ENCODE results near the gene CIB4. TPM values are rescaled to one million over a fixed set of nuclear protein-coding genes. Genes with fewer than 3 reads are reported as not detected.

CIB4 gene
- total RNA-seq, 5 donors from 2014 or later (not counting 1 experiment from before 2014, with no cell fraction given), result not detected

- Histone ChIP-seq H3K27ac (ENCODE audit: low read length) (no peak overlapping the region), H3K9me3 (no peaks in the 10 kb centered on the region), H3K36me3 (ENCODE audit: control insufficient read depth in 2 of 2, extremely low read depth in 1 of 2, insufficient read depth in 1 of 2, low read length in 1 of 2) (no peaks in the 10 kb centered on the region), H3K27me3 (replicated peaks in 1 of 2; ENCODE audit: control insufficient read depth in 2 of 2, extremely low read depth in 1 of 2, insufficient read depth in 2 of 2, low read length in 1 of 2) (peaks cover 0 to 15% of the 10 kb centered on the region in 2 experiments), H3K4me1 (ENCODE audit: control insufficient read depth in 1 of 2, extremely low read depth in 1 of 2, insufficient read depth in 2 of 2, low read length in 2 of 2) (peaks cover 18 to 24% of the 10 kb centered on the region in 2 experiments), H3K4me3 (ENCODE audit: control insufficient read depth in 1 of 2, extremely low read depth in 1 of 2, low read length in 1 of 2) (no peak overlapping the region)
- Mint-ChIP-seq H3K27me3 (peaks cover 7 to 15% of the 10 kb centered on the region in 2 donors), H3K9me3 (no peaks in the 10 kb centered on the region), H3K27ac (no peak overlapping the region), H3K36me3 (no peaks in the 10 kb centered on the region), H3K4me3 (no peak overlapping the region), H3K4me1 (peaks cover 23 to 29% (median 24%) of the 10 kb centered on the region in 3 donors)
- no CpG with 5 or more reads among the region's 5 CpGs for WGBS (ENCODE audit: insufficient coverage)
- ChIA-PET CTCF (interaction anchor here (1.1 to 1.5 kb wide), 2 partner anchors 138 to 139 kb away, joined by 6 to 10 read pairs; no protein-coding TSS in a partner anchor), POLR2A (no interaction called here)
- DNase-seq (peak in 1 of 35 experiments; percentile 17), ATAC-seq (replicated peaks in 1 of 4) (no peak)
Measured at GRCh38 chr2:26606847-26607190, 34.3 kb downstream of the CIB4 start.

GRCh38 chr2:26605999-26606846 lies 34.9 kb downstream of the CIB4 start:
- no peak for ATAC-seq (replicated peaks in 1 of 4)

GRCh38 chr2:26605195-26605998 lies 35.8 kb downstream of the CIB4 start:
- Mint-ChIP-seq H3K4me1 (peaks cover 22 to 27% (median 22%) of the 10 kb centered on the region in 3 donors), H3K27me3 (peaks cover 14 to 26% of the 10 kb centered on the region in 2 donors), H3K27ac (no peak overlapping the region), H3K36me3 (no peaks in the 10 kb centered on the region), H3K4me3 (no peak overlapping the region), H3K9me3 (no peaks in the 10 kb centered on the region)
- peaks cover 0 to 18% of the 10 kb centered on the region in 2 experiments for H3K27me3 ChIP-seq (replicated peaks in 1 of 2; ENCODE audit: control insufficient read depth in 2 of 2, extremely low read depth in 1 of 2, insufficient read depth in 2 of 2, low read length in 1 of 2)
- H3K4me1 ChIP-seq (ENCODE audit: control insufficient read depth in 1 of 2, extremely low read depth in 1 of 2, insufficient read depth in 2 of 2, low read length in 2 of 2), result peaks cover 18 to 23% of the 10 kb centered on the region in 2 experiments
- DNase-seq (peak in 17 of 35 experiments; percentile 6 to 74 (median 14)), ATAC-seq (replicated peaks in 1 of 4) (no peak)
- no peak overlapping the region for H3K4me3 ChIP-seq (ENCODE audit: control insufficient read depth in 1 of 2, extremely low read depth in 1 of 2, low read length in 1 of 2)
- no peaks in the 10 kb centered on the region for H3K36me3 ChIP-seq (ENCODE audit: control insufficient read depth in 2 of 2, extremely low read depth in 1 of 2, insufficient read depth in 1 of 2, low read length in 1 of 2)
- H3K27ac ChIP-seq (ENCODE audit: low read length), result no peak overlapping the region
- no peaks in the 10 kb centered on the region for H3K9me3 ChIP-seq
- ChIA-PET CTCF (interaction anchor here in 1 of 2 donors (0.6 kb wide), 1 partner anchor 924 kb away, joined by 3 read pairs; no protein-coding TSS in a partner anchor), POLR2A (no interaction called here)
- 27% methylated on average over 11 of the region's 13 CpGs for WGBS (ENCODE audit: insufficient coverage)

More at GRCh38 chr2:26605999-26606846, 34.9 kb downstream of the CIB4 start:
- peaks cover 23 to 29% (median 24%) of the 10 kb centered on the region in 3 donors for H3K4me1 Mint-ChIP-seq
- Histone ChIP-seq H3K4me1 (ENCODE audit: control insufficient read depth in 1 of 2, extremely low read depth in 1 of 2, insufficient read depth in 2 of 2, low read length in 2 of 2) (peaks cover 18 to 24% of the 10 kb centered on the region in 2 experiments), H3K27ac (ENCODE audit: low read length) (no peak overlapping the region), H3K9me3 (no peaks in the 10 kb centered on the region), H3K27me3 (replicated peaks in 1 of 2; ENCODE audit: control insufficient read depth in 2 of 2, extremely low read depth in 1 of 2, insufficient read depth in 2 of 2, low read length in 1 of 2) (peaks cover 0 to 15% of the 10 kb centered on the region in 2 experiments), H3K36me3 (ENCODE audit: control insufficient read depth in 2 of 2, extremely low read depth in 1 of 2, insufficient read depth in 1 of 2, low read length in 1 of 2) (no peaks in the 10 kb centered on the region), H3K4me3 (ENCODE audit: control insufficient read depth in 1 of 2, extremely low read depth in 1 of 2, low read length in 1 of 2) (no peak overlapping the region)
- peaks cover 13 to 20% of the 10 kb centered on the region in 2 donors for H3K27me3 Mint-ChIP-seq
- H3K9me3 Mint-ChIP-seq, result no peaks in the 10 kb centered on the region
- H3K27ac Mint-ChIP-seq, result no peak overlapping the region
- H3K4me3 Mint-ChIP-seq, result no peak overlapping the region
- H3K36me3 Mint-ChIP-seq, result no peaks in the 10 kb centered on the region
- 82% methylated on average over 13 of the region's 18 CpGs for WGBS (ENCODE audit: insufficient coverage)
- ChIA-PET POLR2A (no interaction called here), CTCF (interaction anchor here in 1 of 2 donors (0.6 to 1.1 kb wide), 2 partner anchors 9 to 139 kb away, joined by 3 to 10 read pairs; no protein-coding TSS in a partner anchor)
- peak in 1 of 35 experiments; percentile 5 for DNase-seq

- Histone ChIP-seq H3K27me3 (replicated peaks in 1 of 2; ENCODE audit: control insufficient read depth in 2 of 2, extremely low read depth in 1 of 2, insufficient read depth in 2 of 2, low read length in 1 of 2) (peaks cover 0 to 27% of the 10 kb centered on the region in 2 experiments), H3K4me3 (ENCODE audit: control insufficient read depth in 1 of 2, extremely low read depth in 1 of 2, low read length in 1 of 2) (no peak overlapping the region), H3K27ac (ENCODE audit: low read length) (no peak overlapping the region), H3K36me3 (ENCODE audit: control insufficient read depth in 2 of 2, extremely low read depth in 1 of 2, insufficient read depth in 1 of 2, low read length in 1 of 2) (no peaks in the 10 kb centered on the region), H3K4me1 (ENCODE audit: control insufficient read depth in 1 of 2, extremely low read depth in 1 of 2, insufficient read depth in 2 of 2, low read length in 2 of 2) (peaks cover 6 to 8% of the 10 kb centered on the region in 2 experiments), H3K9me3 (no peaks in the 10 kb centered on the region)
- no peaks in the 10 kb centered on the region for H3K4me1 Mint-ChIP-seq
- ChIA-PET CTCF (interaction anchor here in 1 of 2 donors (0.6 to 1.0 kb wide), 2 partner anchors 9 to 403 kb away, joined by 3 read pairs; no protein-coding TSS in a partner anchor), POLR2A (interaction anchor here in 1 of 2 donors (0.5 kb wide), 1 partner anchor 212 kb away, joined by 3 read pairs; no protein-coding TSS in a partner anchor)
- H3K4me3 Mint-ChIP-seq, result no peak overlapping the region
- H3K36me3 Mint-ChIP-seq, result no peaks in the 10 kb centered on the region
- no peaks in the 10 kb centered on the region for H3K9me3 Mint-ChIP-seq
- no peak for ATAC-seq (replicated peaks in 1 of 4)
- DNase-seq, result no peak
- H3K27ac Mint-ChIP-seq, result no peak overlapping the region
- WGBS (ENCODE audit: insufficient coverage), result no CpG with 5 or more reads among the region's 6 CpGs
- H3K27me3 Mint-ChIP-seq, result peaks cover 14 to 39% of the 10 kb centered on the region in 2 donors
Measured at GRCh38 chr2:26602575-26602974, 38.6 kb downstream of the CIB4 start.

GRCh38 chr2:26599387-26599786 lies 41.8 kb downstream of the CIB4 start:
- Histone ChIP-seq H3K27ac (ENCODE audit: low read length) (no peak overlapping the region), H3K4me1 (ENCODE audit: control insufficient read depth in 1 of 2, extremely low read depth in 1 of 2, insufficient read depth in 2 of 2, low read length in 2 of 2) (peaks cover 6 to 12% of the 10 kb centered on the region in 2 experiments), H3K36me3 (ENCODE audit: control insufficient read depth in 2 of 2, extremely low read depth in 1 of 2, insufficient read depth in 1 of 2, low read length in 1 of 2) (no peaks in the 10 kb centered on the region), H3K4me3 (ENCODE audit: control insufficient read depth in 1 of 2, extremely low read depth in 1 of 2, low read length in 1 of 2) (no peak overlapping the region), H3K9me3 (no peaks in the 10 kb centered on the region), H3K27me3 (replicated peaks in 1 of 2; ENCODE audit: control insufficient read depth in 2 of 2, extremely low read depth in 1 of 2, insufficient read depth in 2 of 2, low read length in 1 of 2) (peaks cover 0 to 27% of the 10 kb centered on the region in 2 experiments)
- H3K4me3 Mint-ChIP-seq, result no peak overlapping the region
- H3K36me3 Mint-ChIP-seq, result no peaks in the 10 kb centered on the region
- CTCF ChIA-PET, result no interaction called here
- no peak overlapping the region for H3K27ac Mint-ChIP-seq
- peaks cover 0 to 3% (median 0%) of the 10 kb centered on the region in 3 donors for H3K4me1 Mint-ChIP-seq
- POLR2A ChIA-PET, result no interaction called here
- peaks cover 19 to 46% of the 10 kb centered on the region in 2 donors for H3K27me3 Mint-ChIP-seq
- ATAC-seq (replicated peaks in 1 of 4) (no peak), DNase-seq (no peak)
- WGBS (ENCODE audit: insufficient coverage), result no CpG with 5 or more reads among the region's 2 CpGs
- no peaks in the 10 kb centered on the region for H3K9me3 Mint-ChIP-seq

- peaks cover 0 to 3% (median 0%) of the 10 kb centered on the region in 3 donors for H3K4me1 Mint-ChIP-seq
- CTCF ChIA-PET, result no interaction called here
- no peak overlapping the region for H3K4me3 ChIP-seq (ENCODE audit: control insufficient read depth in 1 of 2, extremely low read depth in 1 of 2, low read length in 1 of 2)
- H3K36me3 ChIP-seq (ENCODE audit: control insufficient read depth in 2 of 2, extremely low read depth in 1 of 2, insufficient read depth in 1 of 2, low read length in 1 of 2), result no peaks in the 10 kb centered on the region
- ATAC-seq (replicated peaks in 1 of 4) (no peak), DNase-seq (no peak)
- H3K27me3 ChIP-seq (replicated peaks in 1 of 2; ENCODE audit: control insufficient read depth in 2 of 2, extremely low read depth in 1 of 2, insufficient read depth in 2 of 2, low read length in 1 of 2), result peaks cover 0 to 27% of the 10 kb centered on the region in 2 experiments
- no peaks in the 10 kb centered on the region for H3K36me3 Mint-ChIP-seq
- peaks cover 6 to 12% of the 10 kb centered on the region in 2 experiments for H3K4me1 ChIP-seq (ENCODE audit: control insufficient read depth in 1 of 2, extremely low read depth in 1 of 2, insufficient read depth in 2 of 2, low read length in 2 of 2)
- no peak overlapping the region for H3K27ac ChIP-seq (ENCODE audit: low read length)
- H3K27ac Mint-ChIP-seq, result no peak overlapping the region
- WGBS (ENCODE audit: insufficient coverage), result no CpG with 5 or more reads among the region's 4 CpGs
- H3K4me3 Mint-ChIP-seq, result no peak overlapping the region
- no peaks in the 10 kb centered on the region for H3K9me3 Mint-ChIP-seq
- H3K9me3 ChIP-seq, result no peaks in the 10 kb centered on the region
- POLR2A ChIA-PET, result no interaction called here
- H3K27me3 Mint-ChIP-seq, result peaks cover 22 to 49% of the 10 kb centered on the region in 2 donors
Measured at GRCh38 chr2:26598996-26599373, 42.2 kb downstream of the CIB4 start.

Measured in T-cell (primary cell).